Measurements from ENCODE around the gene DGKI. TPM values are rescaled to one million over a fixed set of nuclear protein-coding genes. Genes with fewer than 3 reads are reported as not detected.

DGKI gene
- total and polyA plus RNA-seq, 5 donors from 2014 or later: not detected

GRCh38 chr7:137652721-137653120 lies 194.1 kb downstream of the DGKI start:
- no peak overlapping the region for H3K27ac ChIP-seq (ENCODE audit: insufficient read depth, low read length, poor library complexity, severe bottlenecking)
- H3K36me3 Mint-ChIP-seq: no peaks in the 10 kb centered on the region
- H3K9me3 Mint-ChIP-seq: no peaks in the 10 kb centered on the region
- no peaks in the 10 kb centered on the region for H3K4me1 ChIP-seq (ENCODE audit: control insufficient read depth, insufficient read depth, low read length, poor library complexity, severe bottlenecking)
- peaks cover 0 to 2% (median 0%) of the 10 kb centered on the region in 4 donors for H3K4me1 Mint-ChIP-seq
- no peaks in the 10 kb centered on the region for H3K36me3 ChIP-seq (ENCODE audit: control insufficient read depth, insufficient read depth, low read length)
- peaks cover 6% of the 10 kb centered on the region for H3K27me3 Mint-ChIP-seq
- no peaks in the 10 kb centered on the region for H3K9me3 ChIP-seq (ENCODE audit: control insufficient read depth in 2 of 2, low read length in 2 of 2)
- H3K4me3 ChIP-seq (ENCODE audit: low read depth, low read length): no peak overlapping the region
- no peak overlapping the region for H3K27ac Mint-ChIP-seq
- DNase-seq (no peak), ATAC-seq (ENCODE audit: low read depth in 2 of 2) (no peak)
- H3K27me3 ChIP-seq (ENCODE audit: control insufficient read depth, insufficient read depth, low read length): no peaks in the 10 kb centered on the region
- no peak overlapping the region for H3K4me3 Mint-ChIP-seq

- DNase-seq: no peak
- H3K4me3 Mint-ChIP-seq: no peak overlapping the region
These were observed 198.7 kb downstream of the DGKI start for GRCh38 chr7:137647905-137648565.

DNA sequence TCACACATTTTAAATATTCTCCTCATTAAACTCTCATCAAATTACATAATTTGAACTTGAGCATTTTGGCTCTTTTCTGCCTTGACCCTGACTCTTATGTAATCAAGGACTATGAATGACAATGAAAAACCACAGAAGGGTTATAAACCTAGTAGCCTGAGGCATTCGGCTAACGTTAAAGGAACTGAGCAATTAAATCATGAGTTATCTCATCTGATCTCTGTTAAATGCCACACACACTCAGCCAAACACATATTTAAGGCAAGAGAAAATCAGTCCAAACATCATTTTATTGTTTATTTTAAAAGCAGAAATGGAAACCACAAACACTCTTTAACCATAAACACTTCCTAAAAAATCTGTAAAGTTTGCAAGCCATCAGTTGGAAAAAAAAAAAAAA lies 204.3 kb downstream of the DGKI start:
- Mint-ChIP-seq H3K27ac (no peak overlapping the region), H3K36me3 (no peaks in the 10 kb centered on the region), H3K4me1 (no peaks in the 10 kb centered on the region), H3K4me3 (no peak overlapping the region), H3K27me3 (no peaks in the 10 kb centered on the region), H3K9me3 (no peaks in the 10 kb centered on the region)
- Histone ChIP-seq H3K27me3 (ENCODE audit: control insufficient read depth, insufficient read depth, low read length) (no peaks in the 10 kb centered on the region), H3K4me3 (ENCODE audit: low read depth, low read length) (no peak overlapping the region), H3K4me1 (ENCODE audit: control insufficient read depth, insufficient read depth, low read length, poor library complexity, severe bottlenecking) (no peaks in the 10 kb centered on the region), H3K36me3 (ENCODE audit: control insufficient read depth, insufficient read depth, low read length) (no peaks in the 10 kb centered on the region), H3K9me3 (ENCODE audit: control insufficient read depth in 2 of 2, low read length in 2 of 2) (no peaks in the 10 kb centered on the region), H3K27ac (ENCODE audit: insufficient read depth, low read length, poor library complexity, severe bottlenecking) (no peak overlapping the region)
- ATAC-seq (ENCODE audit: low read depth in 2 of 2) (no peak), DNase-seq (no peak)

More at GRCh38 chr7:137647905-137648565, 198.7 kb downstream of the DGKI start:
- H3K4me1 Mint-ChIP-seq: no peaks in the 10 kb centered on the region
- Histone ChIP-seq H3K4me3 (ENCODE audit: low read depth, low read length) (no peak overlapping the region), H3K27me3 (ENCODE audit: control insufficient read depth, insufficient read depth, low read length) (no peaks in the 10 kb centered on the region), H3K36me3 (ENCODE audit: control insufficient read depth, insufficient read depth, low read length) (no peaks in the 10 kb centered on the region), H3K9me3 (ENCODE audit: control insufficient read depth in 2 of 2, low read length in 2 of 2) (no peaks in the 10 kb centered on the region), H3K27ac (ENCODE audit: insufficient read depth, low read length, poor library complexity, severe bottlenecking) (no peak overlapping the region), H3K4me1 (ENCODE audit: control insufficient read depth, insufficient read depth, low read length, poor library complexity, severe bottlenecking) (no peaks in the 10 kb centered on the region)
- no peaks in the 10 kb centered on the region for H3K36me3 Mint-ChIP-seq
- H3K9me3 Mint-ChIP-seq: no peaks in the 10 kb centered on the region
- H3K27ac Mint-ChIP-seq: no peak overlapping the region
- ATAC-seq (ENCODE audit: low read depth in 2 of 2): no peak
- H3K27me3 Mint-ChIP-seq: no peaks in the 10 kb centered on the region

GRCh38 chr7:137642031-137642430 lies 204.7 kb downstream of the DGKI start:
- H3K36me3 ChIP-seq (ENCODE audit: control insufficient read depth, insufficient read depth, low read length): no peaks in the 10 kb centered on the region
- no peaks in the 10 kb centered on the region for H3K9me3 ChIP-seq (ENCODE audit: control insufficient read depth in 2 of 2, low read length in 2 of 2)
- no peaks in the 10 kb centered on the region for H3K27me3 ChIP-seq (ENCODE audit: control insufficient read depth, insufficient read depth, low read length)
- no peak for ATAC-seq (ENCODE audit: low read depth in 2 of 2)
- Mint-ChIP-seq H3K9me3 (no peaks in the 10 kb centered on the region), H3K27me3 (no peaks in the 10 kb centered on the region), H3K4me3 (no peak overlapping the region), H3K4me1 (no peaks in the 10 kb centered on the region), H3K27ac (no peak overlapping the region), H3K36me3 (no peaks in the 10 kb centered on the region)
- H3K27ac ChIP-seq (ENCODE audit: insufficient read depth, low read length, poor library complexity, severe bottlenecking): no peak overlapping the region
- no peak for DNase-seq
- H3K4me1 ChIP-seq (ENCODE audit: control insufficient read depth, insufficient read depth, low read length, poor library complexity, severe bottlenecking): no peaks in the 10 kb centered on the region
- no peak overlapping the region for H3K4me3 ChIP-seq (ENCODE audit: low read depth, low read length)

DNA sequence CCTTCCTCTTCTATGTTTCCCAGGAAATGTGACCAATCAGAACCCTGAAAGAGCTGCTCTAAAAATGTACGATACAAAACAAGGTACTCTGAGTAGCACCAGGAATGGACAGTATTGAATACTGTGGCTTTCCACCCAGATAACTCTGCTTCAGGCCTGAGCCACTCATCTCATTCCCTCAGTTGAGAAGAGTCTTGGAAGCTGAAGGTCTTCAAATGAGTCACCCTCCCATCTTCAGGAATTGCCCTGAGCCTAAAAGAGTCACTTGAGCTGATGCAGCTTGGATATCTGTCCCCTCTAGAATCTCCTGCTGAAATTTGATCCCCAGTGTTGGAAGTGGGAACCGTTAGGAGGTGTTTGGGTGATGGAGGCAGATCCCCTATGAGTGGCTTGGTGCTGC lies 210.4 kb downstream of the DGKI start:
- Histone ChIP-seq H3K4me3 (ENCODE audit: low read depth, low read length) (no peak overlapping the region), H3K27ac (ENCODE audit: insufficient read depth, low read length, poor library complexity, severe bottlenecking) (no peak overlapping the region), H3K4me1 (ENCODE audit: control insufficient read depth, insufficient read depth, low read length, poor library complexity, severe bottlenecking) (no peaks in the 10 kb centered on the region), H3K36me3 (ENCODE audit: control insufficient read depth, insufficient read depth, low read length) (no peaks in the 10 kb centered on the region), H3K9me3 (ENCODE audit: control insufficient read depth in 2 of 2, low read length in 2 of 2) (no peaks in the 10 kb centered on the region), H3K27me3 (ENCODE audit: control insufficient read depth, insufficient read depth, low read length) (no peaks in the 10 kb centered on the region)
- DNase-seq: no peak
- no peak overlapping the region for H3K27ac Mint-ChIP-seq
- no peaks in the 10 kb centered on the region for H3K27me3 Mint-ChIP-seq
- no peaks in the 10 kb centered on the region for H3K9me3 Mint-ChIP-seq
- H3K36me3 Mint-ChIP-seq: no peaks in the 10 kb centered on the region
- no peak overlapping the region for H3K4me3 Mint-ChIP-seq
- no peaks in the 10 kb centered on the region for H3K4me1 Mint-ChIP-seq
- ATAC-seq (ENCODE audit: low read depth in 2 of 2): no peak

DNA sequence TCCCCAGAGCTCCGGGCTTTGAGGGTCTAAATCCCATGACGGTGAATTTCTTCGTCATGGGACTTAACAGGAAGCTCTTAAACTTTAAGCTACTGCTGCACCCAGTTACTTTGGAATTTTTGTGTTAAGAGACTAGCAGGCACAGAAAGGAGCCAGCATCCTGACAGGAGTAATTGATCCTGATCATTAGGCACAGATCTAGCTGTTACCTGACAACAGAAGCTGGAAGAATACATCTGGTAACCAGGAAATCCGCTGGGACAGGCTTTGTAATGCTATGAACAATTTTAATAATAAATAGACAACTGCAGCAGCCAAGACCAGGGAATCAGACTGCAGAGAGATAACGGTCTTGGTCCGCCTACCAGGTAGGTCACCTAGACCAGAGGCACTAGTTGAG lies 210.9 kb downstream of the DGKI start:
- Mint-ChIP-seq H3K36me3 (no peaks in the 10 kb centered on the region), H3K9me3 (no peaks in the 10 kb centered on the region), H3K4me3 (no peak overlapping the region), H3K27ac (no peak overlapping the region), H3K27me3 (no peaks in the 10 kb centered on the region), H3K4me1 (no peaks in the 10 kb centered on the region)
- Histone ChIP-seq H3K4me1 (ENCODE audit: control insufficient read depth, insufficient read depth, low read length, poor library complexity, severe bottlenecking) (no peaks in the 10 kb centered on the region), H3K36me3 (ENCODE audit: control insufficient read depth, insufficient read depth, low read length) (no peaks in the 10 kb centered on the region), H3K4me3 (ENCODE audit: low read depth, low read length) (no peak overlapping the region), H3K27me3 (ENCODE audit: control insufficient read depth, insufficient read depth, low read length) (no peaks in the 10 kb centered on the region), H3K9me3 (ENCODE audit: control insufficient read depth in 2 of 2, low read length in 2 of 2) (no peaks in the 10 kb centered on the region), H3K27ac (ENCODE audit: insufficient read depth, low read length, poor library complexity, severe bottlenecking) (no peak overlapping the region)
- DNase-seq (no peak), ATAC-seq (ENCODE audit: low read depth in 2 of 2) (no peak)

DNA sequence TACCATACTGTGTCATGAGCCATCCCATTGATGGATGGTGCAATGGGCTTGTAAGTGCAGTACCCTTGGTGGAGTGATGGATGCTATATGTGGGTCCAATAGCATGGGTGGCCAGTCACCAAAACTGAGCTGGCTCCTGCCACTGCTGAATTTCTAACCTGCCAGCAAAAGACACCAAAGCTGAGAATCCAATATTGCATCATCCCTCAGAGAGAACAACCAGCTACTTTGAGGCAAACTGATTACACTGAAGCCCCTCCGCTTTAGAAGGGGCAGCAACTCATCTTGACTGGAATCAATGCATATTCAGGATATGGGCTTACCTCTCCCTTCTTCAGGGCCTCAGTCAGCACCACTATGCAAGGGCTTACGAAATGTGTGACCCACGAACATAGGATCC lies 211.6 kb downstream of the DGKI start:
- no peaks in the 10 kb centered on the region for H3K27me3 Mint-ChIP-seq
- no peaks in the 10 kb centered on the region for H3K4me1 Mint-ChIP-seq
- Histone ChIP-seq H3K9me3 (ENCODE audit: control insufficient read depth in 2 of 2, low read length in 2 of 2) (no peaks in the 10 kb centered on the region), H3K27me3 (ENCODE audit: control insufficient read depth, insufficient read depth, low read length) (no peaks in the 10 kb centered on the region), H3K4me1 (ENCODE audit: control insufficient read depth, insufficient read depth, low read length, poor library complexity, severe bottlenecking) (no peaks in the 10 kb centered on the region), H3K4me3 (ENCODE audit: low read depth, low read length) (no peak overlapping the region), H3K27ac (ENCODE audit: insufficient read depth, low read length, poor library complexity, severe bottlenecking) (no peak overlapping the region), H3K36me3 (ENCODE audit: control insufficient read depth, insufficient read depth, low read length) (no peaks in the 10 kb centered on the region)
- no peaks in the 10 kb centered on the region for H3K36me3 Mint-ChIP-seq
- no peak for DNase-seq
- H3K4me3 Mint-ChIP-seq: no peak overlapping the region
- no peak overlapping the region for H3K27ac Mint-ChIP-seq
- no peaks in the 10 kb centered on the region for H3K9me3 Mint-ChIP-seq
- no peak for ATAC-seq (ENCODE audit: low read depth in 2 of 2)

- Histone ChIP-seq H3K4me3 (ENCODE audit: low read depth, low read length) (no peak overlapping the region), H3K4me1 (ENCODE audit: control insufficient read depth, insufficient read depth, low read length, poor library complexity, severe bottlenecking) (no peaks in the 10 kb centered on the region), H3K9me3 (ENCODE audit: control insufficient read depth in 2 of 2, low read length in 2 of 2) (no peaks in the 10 kb centered on the region), H3K36me3 (ENCODE audit: control insufficient read depth, insufficient read depth, low read length) (no peaks in the 10 kb centered on the region), H3K27ac (ENCODE audit: insufficient read depth, low read length, poor library complexity, severe bottlenecking) (no peak overlapping the region), H3K27me3 (ENCODE audit: control insufficient read depth, insufficient read depth, low read length) (no peaks in the 10 kb centered on the region)
- H3K36me3 Mint-ChIP-seq: no peaks in the 10 kb centered on the region
- H3K4me3 Mint-ChIP-seq: no peak overlapping the region
- no peak for DNase-seq
- no peaks in the 10 kb centered on the region for H3K9me3 Mint-ChIP-seq
- no peak overlapping the region for H3K27ac Mint-ChIP-seq
- H3K27me3 Mint-ChIP-seq: no peaks in the 10 kb centered on the region
- H3K4me1 Mint-ChIP-seq: no peaks in the 10 kb centered on the region
- ATAC-seq (ENCODE audit: low read depth in 2 of 2): no peak
These were observed 212.4 kb downstream of the DGKI start for GRCh38 chr7:137634356-137634755.

Data from CD4-positive, CD25-positive, alpha-beta regulatory T cell (primary cell).